Dendritic cell treated with granulocyte-macrophage colony-stimulating factor and Interleukin-4, amounts not matched to agents 40 ng/mL and 50 ng/mL, for 4 days (primary cell): ENCODE data around the gene NHSL2.
"Not testable (repeated sequence)": the region's sequence is repeated elsewhere in the genome, so short reads cannot be mapped to it uniquely, and the experiment has no call there.

Experiments
- H3K27ac Mint-ChIP-seq: one replicate; pipeline ENCODE4 v1.8.0; 2022; ENCODE audit warnings: mild to moderate bottlenecking, mixed read lengths
- H3K27me3 Mint-ChIP-seq: one replicate; pipeline ENCODE4 v1.8.0; 2022; ENCODE audit warnings: mild to moderate bottlenecking, mixed read lengths
- H3K36me3 Mint-ChIP-seq: one replicate; pipeline ENCODE4 v1.8.0; 2022; ENCODE audit warnings: low read depth, mixed read lengths
- H3K4me1 Mint-ChIP-seq: one replicate; pipeline ENCODE4 v1.8.0; 2022; ENCODE audit warnings: low read depth, mixed read lengths
- H3K4me3 Mint-ChIP-seq: one replicate; pipeline ENCODE4 v1.8.0; 2022; ENCODE audit warnings: mild to moderate bottlenecking, moderate library complexity, mixed read lengths
- H3K9me3 Mint-ChIP-seq: one replicate; pipeline ENCODE4 v1.8.0; 2022; ENCODE audit warnings: mixed read lengths
- intact Hi-C: fragments of 100-400 bp; cut with micrococcal nuclease; formaldehyde crosslinking; loops from one replicate; pipeline ENCODE4 v1.15.0; 2022

The NHSL2 gene

DNA sequence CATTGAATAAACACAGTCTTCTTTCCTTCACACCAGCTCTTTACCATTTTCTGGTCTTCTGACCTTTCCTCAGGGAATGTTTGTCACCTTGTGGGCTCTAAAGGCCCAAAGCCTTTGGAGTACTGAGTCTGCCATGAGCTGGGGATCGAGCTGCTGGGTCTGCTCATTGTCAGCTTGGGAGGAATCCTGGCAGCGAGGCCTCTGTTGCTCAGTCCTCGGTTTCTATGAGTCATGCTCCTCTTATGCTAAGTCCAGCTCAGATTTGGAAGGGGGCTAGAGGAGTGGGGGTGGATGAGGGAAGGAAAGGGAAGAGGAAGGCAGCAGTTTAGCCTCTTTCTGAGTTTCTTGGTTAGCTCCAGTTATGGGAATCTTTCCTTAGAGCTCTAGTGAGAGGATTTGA, 31.1 kb downstream of the NHSL2 start:
- no peaks in the 10 kb centered on the region for H3K36me3 Mint-ChIP-seq
- H3K27ac Mint-ChIP-seq: no peak overlapping the region
- H3K4me1 Mint-ChIP-seq: no peaks in the 10 kb centered on the region
- peaks cover 2% of the 10 kb centered on the region for H3K27me3 Mint-ChIP-seq
- intact Hi-C loops: no loop called here
- H3K4me3 Mint-ChIP-seq: no peak overlapping the region
- H3K9me3 Mint-ChIP-seq: no peaks in the 10 kb centered on the region

DNA sequence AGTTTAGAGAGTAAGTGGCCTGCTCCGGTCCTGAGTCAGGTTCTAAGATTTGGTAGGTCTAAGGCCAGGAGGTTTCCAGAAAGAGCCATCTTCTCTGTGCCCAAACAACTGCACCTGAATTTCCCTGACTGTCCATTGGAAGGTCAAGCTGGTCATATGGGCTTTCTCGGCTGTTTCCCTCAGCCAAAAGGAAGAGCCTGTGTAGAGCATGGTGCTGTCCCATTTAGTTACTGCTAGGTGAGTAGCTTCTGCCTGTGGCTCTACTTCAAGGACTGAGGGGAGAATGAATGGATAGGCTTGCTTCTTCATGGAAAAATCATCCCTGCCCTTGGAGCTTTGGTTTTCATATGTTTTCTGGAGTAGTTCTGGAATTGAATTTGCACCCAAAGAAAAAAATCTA, 33.7 kb downstream of the NHSL2 start:
- no peaks in the 10 kb centered on the region for H3K36me3 Mint-ChIP-seq
- intact Hi-C loops: no loop called here
- no peak overlapping the region for H3K27ac Mint-ChIP-seq
- no peaks in the 10 kb centered on the region for H3K9me3 Mint-ChIP-seq
- peaks cover 5% of the 10 kb centered on the region for H3K27me3 Mint-ChIP-seq
- H3K4me3 Mint-ChIP-seq: no peak overlapping the region
- H3K4me1 Mint-ChIP-seq: no peaks in the 10 kb centered on the region

DNA sequence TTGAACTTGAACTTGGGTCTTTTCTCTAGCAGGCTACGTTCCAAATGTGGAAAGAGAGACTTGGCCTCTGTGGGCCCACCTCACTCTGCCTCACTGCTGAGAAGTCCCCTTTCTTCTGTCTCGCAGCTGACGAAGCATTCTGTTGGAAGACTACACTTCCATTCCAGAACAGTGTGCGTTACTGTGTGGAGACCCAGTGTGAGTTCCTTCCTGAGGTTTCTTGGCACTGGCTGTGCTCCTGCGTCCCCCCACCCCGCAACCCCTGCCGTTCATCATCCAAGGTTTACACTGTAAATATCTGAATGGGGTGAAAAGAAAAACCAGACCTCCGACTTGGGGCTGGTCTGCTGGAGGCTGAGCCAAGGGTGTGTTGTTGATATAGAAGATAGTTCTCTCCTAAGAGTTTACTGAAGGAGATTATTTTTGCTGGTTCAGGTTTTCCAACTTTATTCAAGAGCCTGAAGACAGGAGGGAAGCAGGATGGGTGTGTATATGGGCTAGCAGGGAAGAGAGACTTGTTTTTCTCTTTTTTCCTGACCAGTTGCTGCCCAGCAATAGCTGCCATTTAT, 34.7 kb downstream of the NHSL2 start:
- Mint-ChIP-seq H3K27ac (no peak overlapping the region), H3K4me3 (no peak overlapping the region), H3K36me3 (no peaks in the 10 kb centered on the region), H3K27me3 (peaks cover 5% of the 10 kb centered on the region), H3K9me3 (no peaks in the 10 kb centered on the region), H3K4me1 (no peaks in the 10 kb centered on the region)
- intact Hi-C loops: no loop called here

DNA sequence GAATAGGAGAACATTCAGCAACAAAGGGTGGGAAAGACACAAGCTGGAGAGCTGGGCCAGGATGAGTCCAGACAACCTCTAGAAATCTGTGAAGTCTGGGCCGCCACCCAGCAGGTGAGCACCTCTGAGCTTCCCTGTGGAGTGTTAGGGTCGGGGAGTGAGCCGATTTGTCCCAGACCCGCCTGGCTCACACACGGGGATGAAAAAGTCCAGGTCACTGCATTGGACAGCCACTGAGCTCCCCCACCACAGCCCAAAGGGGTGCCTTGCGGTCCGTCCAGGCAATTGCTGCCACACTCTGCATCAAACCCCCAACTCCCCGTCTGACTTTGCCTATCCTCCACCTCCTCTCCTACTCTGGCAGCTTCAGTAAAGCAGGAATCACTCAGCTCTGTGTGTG, 38.7 kb downstream of the NHSL2 start:
- Mint-ChIP-seq H3K36me3 (no peaks in the 10 kb centered on the region), H3K27ac (no peak overlapping the region), H3K9me3 (no peaks in the 10 kb centered on the region), H3K4me1 (peaks cover 1% of the 10 kb centered on the region), H3K27me3 (peaks cover 5% of the 10 kb centered on the region), H3K4me3 (no peak overlapping the region)
- intact Hi-C loops: no loop called here

DNA sequence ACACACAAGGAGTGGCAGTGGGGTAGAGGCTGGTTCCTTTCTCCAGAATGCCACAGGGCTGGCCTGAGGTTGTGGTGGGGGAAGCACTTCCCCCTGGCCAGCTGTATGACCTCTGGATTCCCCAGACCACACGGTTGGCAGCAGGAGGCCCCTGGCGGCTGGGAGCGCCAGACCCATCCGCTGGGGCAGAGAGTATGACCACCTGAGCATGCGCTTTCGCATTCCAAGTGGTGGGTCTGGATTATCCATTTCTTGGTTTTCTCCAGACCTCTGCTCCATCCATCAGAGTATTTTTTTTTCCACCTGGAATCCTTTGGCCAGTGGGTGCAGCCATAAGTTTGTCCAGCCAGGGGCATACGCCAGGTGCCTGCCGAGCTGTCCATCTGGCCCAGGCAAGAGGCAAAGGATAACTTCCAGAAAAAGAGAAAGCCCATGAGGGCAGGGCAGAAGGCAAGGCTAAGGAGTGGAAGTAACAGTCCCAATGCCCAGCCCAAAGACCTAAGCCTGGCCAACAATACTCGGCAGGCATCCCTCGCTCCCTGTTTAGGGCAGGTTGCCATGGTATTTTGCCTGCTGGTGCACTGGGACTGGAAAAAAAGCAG, 39.3 kb downstream of the NHSL2 start:
- Mint-ChIP-seq H3K4me1 (peaks cover 7% of the 10 kb centered on the region), H3K27ac (no peak overlapping the region), H3K27me3 (peaks cover 5% of the 10 kb centered on the region), H3K4me3 (no peak overlapping the region), H3K36me3 (no peaks in the 10 kb centered on the region), H3K9me3 (no peaks in the 10 kb centered on the region)
- intact Hi-C loops: no loop called here

DNA sequence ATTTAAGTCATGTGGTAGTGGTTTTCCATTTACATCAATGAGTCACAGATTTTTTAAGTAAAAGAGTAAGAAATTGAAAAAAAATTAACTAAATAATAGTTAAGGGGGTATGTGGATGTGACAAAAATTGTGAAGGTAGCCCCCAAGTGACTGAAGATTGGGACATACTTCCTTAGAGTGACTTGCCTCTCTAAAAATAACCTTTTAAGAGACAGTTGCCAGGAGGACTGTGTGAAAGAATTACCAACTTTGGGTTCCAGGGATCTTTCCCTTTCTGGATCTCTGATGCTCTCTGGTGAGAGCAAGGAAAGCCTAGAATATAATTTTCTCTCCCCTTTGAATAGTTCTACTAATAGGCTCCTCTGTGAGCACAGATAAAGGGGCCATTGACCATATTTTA, 42.7 kb downstream of the NHSL2 start:
- peaks cover 12% of the 10 kb centered on the region for H3K4me1 Mint-ChIP-seq
- no peaks in the 10 kb centered on the region for H3K36me3 Mint-ChIP-seq
- no peak overlapping the region for H3K4me3 Mint-ChIP-seq
- intact Hi-C loops: no loop called here
- H3K27ac Mint-ChIP-seq: no peak overlapping the region
- no peaks in the 10 kb centered on the region for H3K27me3 Mint-ChIP-seq
- H3K9me3 Mint-ChIP-seq: no peaks in the 10 kb centered on the region

DNA sequence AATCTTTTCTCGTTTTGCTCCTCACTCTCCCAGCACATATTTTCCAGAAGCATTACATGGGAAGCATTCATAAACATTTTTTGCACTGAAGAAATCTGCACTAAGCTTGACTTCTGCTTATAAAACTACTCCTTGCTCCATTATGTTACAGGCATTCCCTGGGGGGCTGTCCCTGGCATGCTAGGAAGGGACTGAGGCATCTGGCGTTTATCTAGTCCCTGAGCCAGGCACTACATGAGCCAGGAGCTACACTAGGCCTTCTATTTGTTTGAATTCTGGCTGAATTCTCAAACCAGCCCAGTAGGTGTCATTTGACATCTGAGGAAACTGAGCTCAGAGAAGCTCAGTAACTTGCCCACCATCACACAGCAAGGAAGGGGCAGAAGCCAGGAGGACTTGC, 43.3 kb downstream of the NHSL2 start:
- intact Hi-C loops: no loop called here
- Mint-ChIP-seq H3K4me3 (no peak overlapping the region), H3K27ac (no peak overlapping the region), H3K4me1 (peaks cover 12% of the 10 kb centered on the region), H3K27me3 (no peaks in the 10 kb centered on the region), H3K36me3 (no peaks in the 10 kb centered on the region), H3K9me3 (no peaks in the 10 kb centered on the region)

DNA sequence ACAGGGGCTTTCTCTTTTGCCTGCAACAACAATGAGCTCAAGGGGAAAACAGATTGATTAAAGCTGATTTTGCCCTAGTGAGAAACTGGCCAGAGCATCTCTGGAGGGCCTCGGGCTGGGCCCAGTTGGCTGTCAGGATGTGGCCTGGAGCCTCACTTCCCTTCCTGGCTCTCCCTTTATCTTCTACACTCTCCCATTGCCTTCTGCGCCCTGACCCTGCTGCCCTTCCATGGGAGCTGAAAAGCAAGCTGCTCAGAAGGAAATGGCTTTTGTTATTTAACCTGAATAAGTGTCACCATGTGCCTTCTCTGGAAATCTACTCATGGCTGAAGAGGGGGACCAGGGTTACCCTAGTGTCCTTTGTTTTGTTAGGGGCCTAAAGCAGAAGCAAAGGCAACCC, 43.8 kb downstream of the NHSL2 start:
- Mint-ChIP-seq H3K27me3 (no peaks in the 10 kb centered on the region), H3K27ac (no peak overlapping the region), H3K9me3 (no peaks in the 10 kb centered on the region), H3K4me1 (peaks cover 12% of the 10 kb centered on the region), H3K4me3 (no peak overlapping the region), H3K36me3 (no peaks in the 10 kb centered on the region)
- intact Hi-C loops: no loop called here

DNA sequence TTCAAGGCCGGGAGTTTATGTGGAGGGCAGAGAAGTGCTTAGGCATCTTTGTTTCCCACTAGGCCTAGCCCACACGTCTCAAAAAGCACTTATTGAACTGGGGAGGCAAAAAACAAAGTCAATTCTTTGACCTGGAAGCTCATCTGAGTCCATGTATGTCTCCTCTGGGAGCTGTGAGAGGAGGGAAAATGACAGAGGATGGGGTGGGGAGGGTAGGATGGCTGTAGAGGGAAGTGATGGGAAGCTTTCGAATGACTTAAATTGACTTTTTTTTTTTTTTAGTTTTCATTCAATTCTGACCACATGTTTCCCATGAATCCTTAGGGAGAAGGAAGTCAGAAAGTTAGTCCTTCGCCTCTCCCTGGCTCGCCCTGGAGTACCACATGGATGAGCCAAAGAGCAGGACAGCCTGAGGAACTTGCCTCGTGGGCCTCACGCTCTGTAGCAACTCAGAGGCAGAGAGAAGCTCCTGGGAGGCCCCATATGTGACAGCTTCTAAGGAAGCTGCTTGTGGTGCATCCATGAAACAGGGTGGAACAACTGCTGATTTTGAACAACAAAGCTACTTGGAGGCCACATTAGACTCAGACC, 45.0 kb downstream of the NHSL2 start:
- intact Hi-C loops: no loop called here
- no peaks in the 10 kb centered on the region for H3K27me3 Mint-ChIP-seq
- H3K4me3 Mint-ChIP-seq: no peak overlapping the region
- no peaks in the 10 kb centered on the region for H3K9me3 Mint-ChIP-seq
- no peak overlapping the region for H3K27ac Mint-ChIP-seq
- H3K4me1 Mint-ChIP-seq: peaks cover 12% of the 10 kb centered on the region
- H3K36me3 Mint-ChIP-seq: no peaks in the 10 kb centered on the region

DNA sequence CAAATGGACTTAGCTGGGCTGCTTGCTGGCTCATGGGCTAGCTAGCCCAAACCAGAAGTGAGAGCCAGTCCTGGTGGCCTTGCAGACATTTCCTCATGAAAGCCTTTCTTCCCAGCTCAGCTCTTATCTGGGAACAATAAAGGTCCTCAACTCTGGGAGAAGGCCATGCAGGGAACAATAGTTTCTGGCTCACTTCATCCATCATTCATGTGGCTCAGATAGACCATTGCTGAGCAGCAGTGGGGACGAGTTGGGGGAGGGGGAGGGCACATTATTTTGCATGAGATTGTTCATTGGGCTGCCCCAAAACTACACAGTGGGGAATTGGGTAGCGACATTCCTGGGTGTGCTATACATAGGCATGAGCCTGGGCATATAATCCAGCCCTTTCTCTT, 47.6 kb downstream of the NHSL2 start:
- Mint-ChIP-seq H3K27me3 (no peaks in the 10 kb centered on the region), H3K4me3 (no peak overlapping the region), H3K36me3 (no peaks in the 10 kb centered on the region), H3K9me3 (no peaks in the 10 kb centered on the region), H3K27ac (no peak overlapping the region), H3K4me1 (peaks cover 12% of the 10 kb centered on the region)
- intact Hi-C loops: no loop called here

DNA sequence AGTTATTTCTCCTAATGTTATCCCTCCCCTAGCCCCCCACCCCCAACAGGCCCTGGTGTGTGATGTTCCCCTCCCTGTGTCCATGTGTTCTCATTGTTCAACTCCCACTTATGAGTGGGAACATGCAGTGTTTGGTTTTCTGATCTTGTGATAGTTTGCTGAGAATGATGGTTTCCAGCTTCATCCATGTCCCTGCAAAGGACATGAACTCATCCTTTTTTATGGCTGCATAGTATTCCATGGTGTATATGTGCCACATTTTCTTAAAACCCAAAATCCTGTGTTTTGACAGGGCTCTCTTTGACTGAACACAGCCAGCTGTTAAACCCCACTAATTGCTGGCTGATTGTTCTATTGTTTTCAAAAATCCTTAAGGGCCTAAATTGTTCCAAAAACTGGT, 53.5 kb downstream of the NHSL2 start:
- H3K36me3 Mint-ChIP-seq, H3K27ac Mint-ChIP-seq, intact Hi-C loops, H3K4me1 Mint-ChIP-seq, H3K27me3 Mint-ChIP-seq, H3K9me3 Mint-ChIP-seq, H3K4me3 Mint-ChIP-seq: not testable (repeated sequence)

DNA sequence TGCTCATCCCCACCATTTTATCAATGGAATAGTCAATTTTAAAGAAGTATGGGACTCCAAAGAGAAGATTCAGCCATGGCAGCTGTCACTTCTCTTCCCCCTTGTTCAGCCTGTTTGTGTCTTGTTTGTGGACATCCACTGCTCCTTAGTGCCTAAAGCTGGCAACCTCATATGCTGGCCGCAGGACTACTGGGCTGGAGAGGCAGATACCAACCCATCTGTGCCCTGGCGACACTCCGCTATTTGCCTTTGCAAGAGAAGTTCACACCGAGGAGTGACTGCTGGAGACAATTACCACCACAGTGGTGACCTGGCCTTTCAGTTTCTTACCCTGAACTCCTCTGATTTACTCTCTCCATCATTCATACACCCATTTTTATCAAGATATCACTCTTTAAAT, 64.3 kb downstream of the NHSL2 start:
- H3K36me3 Mint-ChIP-seq: no peaks in the 10 kb centered on the region
- H3K27me3 Mint-ChIP-seq: peaks cover 5% of the 10 kb centered on the region
- H3K9me3 Mint-ChIP-seq: no peaks in the 10 kb centered on the region
- intact Hi-C loops: no loop called here
- H3K4me3 Mint-ChIP-seq: no peak overlapping the region
- H3K27ac Mint-ChIP-seq: no peak overlapping the region
- H3K4me1 Mint-ChIP-seq: peaks cover 5% of the 10 kb centered on the region

DNA sequence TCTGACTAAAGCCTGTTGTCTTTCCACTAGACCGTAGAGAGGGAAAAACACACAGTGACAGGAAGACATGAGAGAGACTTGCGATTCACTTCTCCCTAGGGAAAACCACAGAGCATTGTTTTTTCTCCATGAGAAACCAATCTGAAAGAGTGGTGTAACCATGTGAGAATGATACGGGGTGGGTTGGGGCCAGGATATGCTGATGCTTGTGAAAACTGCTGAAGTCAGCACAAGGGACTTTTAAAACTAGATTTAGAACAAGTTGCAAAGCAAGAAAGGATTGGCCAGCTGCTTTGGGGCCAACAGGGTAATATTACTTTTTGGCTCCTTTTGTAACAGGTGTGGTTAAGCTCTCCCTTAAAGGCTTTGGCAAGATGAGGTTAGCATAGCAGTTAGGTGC, 66.1 kb downstream of the NHSL2 start:
- H3K4me1 Mint-ChIP-seq: no peaks in the 10 kb centered on the region
- no peak overlapping the region for H3K4me3 Mint-ChIP-seq
- H3K27me3 Mint-ChIP-seq: peaks cover 5% of the 10 kb centered on the region
- H3K36me3 Mint-ChIP-seq: no peaks in the 10 kb centered on the region
- H3K9me3 Mint-ChIP-seq: no peaks in the 10 kb centered on the region
- intact Hi-C loops: no loop called here
- no peak overlapping the region for H3K27ac Mint-ChIP-seq

DNA sequence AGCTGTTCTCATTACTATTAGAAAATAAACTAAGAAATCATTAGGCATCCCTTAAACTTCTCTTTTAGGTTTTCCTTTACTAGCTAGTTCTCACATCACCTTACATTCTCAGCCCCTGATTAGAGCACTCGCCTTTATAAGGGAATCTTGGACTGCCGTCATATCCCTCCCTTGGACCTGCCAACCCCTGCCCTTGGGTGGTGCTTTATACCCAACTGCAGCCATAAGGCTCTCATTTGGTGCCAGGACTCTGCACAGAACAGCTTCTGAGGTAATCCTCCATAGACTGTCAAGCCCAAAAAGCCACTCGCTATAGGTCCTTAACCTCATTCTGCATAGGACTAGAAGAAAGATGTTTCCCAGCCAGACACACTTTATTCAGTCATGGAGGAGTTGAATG, 67.5 kb downstream of the NHSL2 start:
- no peaks in the 10 kb centered on the region for H3K9me3 Mint-ChIP-seq
- intact Hi-C loops: no loop called here
- H3K27ac Mint-ChIP-seq: no peak overlapping the region
- H3K36me3 Mint-ChIP-seq: no peaks in the 10 kb centered on the region
- H3K4me1 Mint-ChIP-seq: no peaks in the 10 kb centered on the region
- peaks cover 7% of the 10 kb centered on the region for H3K27me3 Mint-ChIP-seq
- no peak overlapping the region for H3K4me3 Mint-ChIP-seq
